ENCODE data around the gene DPM1.

The DPM1 gene

DNA sequence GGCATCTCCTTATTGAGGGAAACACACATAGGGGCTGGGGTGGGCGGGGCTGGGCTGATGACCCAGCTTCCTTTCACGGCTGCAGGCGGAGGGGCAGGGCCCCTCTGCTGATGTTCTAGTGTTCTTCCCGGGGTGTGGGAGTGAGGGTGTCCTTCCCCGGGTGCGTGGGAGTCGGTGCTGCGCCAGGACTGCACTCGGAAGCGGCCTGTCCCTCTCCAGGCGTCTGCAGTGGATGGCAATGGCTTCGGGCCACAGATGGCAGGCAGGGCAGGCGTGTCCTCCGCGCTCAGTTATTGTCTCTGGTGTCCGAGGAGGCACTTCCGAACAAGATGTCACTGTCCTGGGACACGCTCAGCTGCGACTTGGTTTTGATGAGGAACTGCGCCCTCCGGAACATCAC lies 45.4 kb upstream of the DPM1 start:
- Histone ChIP-seq H3K18ac (ENCODE audit: low read depth in 1 of 2, low read length in 2 of 2) (no peak overlapping the region), H3K27ac (ENCODE audit: low read length, poor library complexity, severe bottlenecking) (no peak overlapping the region), H4K91ac (ENCODE audit: low read length) (no peak overlapping the region), H3K4ac (ENCODE audit: low read depth in 1 of 2, low read length in 2 of 2) (no peak overlapping the region), H3K23ac (ENCODE audit: low read length in 2 of 2) (no peak overlapping the region), H3K9ac (ENCODE audit: low read length) (no peak overlapping the region), H3K79me1 (replicated peaks; ENCODE audit: low read length, poor library complexity, severe bottlenecking) (no peaks in the 10 kb centered on the region), H2AFZ (ENCODE audit: low read depth, low read length) (no peak overlapping the region), H4K8ac (ENCODE audit: low read length) (no peak overlapping the region), H3K36me3 (ENCODE audit: control insufficient read depth in 1 of 2, insufficient read depth in 2 of 2, low read depth in 1 of 2, low read length in 2 of 2) (no peaks in the 10 kb centered on the region), H2BK15ac (ENCODE audit: low read depth, poor library complexity, severe bottlenecking) (no peak overlapping the region), H3K4me2 (ENCODE audit: low read length, poor library complexity, severe bottlenecking) (no peak overlapping the region), H3K4me3 (ENCODE audit: insufficient read depth in 1 of 2, low read depth in 1 of 2, low read length in 2 of 2) (no peak overlapping the region), H2BK120ac (ENCODE audit: low read depth, low read length) (no peak overlapping the region), H3K9me3 (ENCODE audit: control insufficient read depth, low read length) (no peaks in the 10 kb centered on the region), H3K27me3 (ENCODE audit: control insufficient read depth in 1 of 2, insufficient read depth in 1 of 2, low read length in 2 of 2) (peaks cover 23 to 31% of the 10 kb centered on the region in 2 experiments), H3K14ac (ENCODE audit: low read length in 2 of 2) (no peak overlapping the region), H2BK5ac (ENCODE audit: low read depth, low read length, poor library complexity, severe bottlenecking) (no peak overlapping the region), H2AK5ac (ENCODE audit: low read length, severe bottlenecking) (no peak overlapping the region), H3K4me1 (ENCODE audit: control insufficient read depth, insufficient read depth, low read depth, low read length) (no peaks in the 10 kb centered on the region), H2BK12ac (ENCODE audit: low read length in 2 of 2) (no peak overlapping the region)
- 94% methylated on average over 21 of the region's 21 CpGs for WGBS
- no peak for DNase-seq

DNA sequence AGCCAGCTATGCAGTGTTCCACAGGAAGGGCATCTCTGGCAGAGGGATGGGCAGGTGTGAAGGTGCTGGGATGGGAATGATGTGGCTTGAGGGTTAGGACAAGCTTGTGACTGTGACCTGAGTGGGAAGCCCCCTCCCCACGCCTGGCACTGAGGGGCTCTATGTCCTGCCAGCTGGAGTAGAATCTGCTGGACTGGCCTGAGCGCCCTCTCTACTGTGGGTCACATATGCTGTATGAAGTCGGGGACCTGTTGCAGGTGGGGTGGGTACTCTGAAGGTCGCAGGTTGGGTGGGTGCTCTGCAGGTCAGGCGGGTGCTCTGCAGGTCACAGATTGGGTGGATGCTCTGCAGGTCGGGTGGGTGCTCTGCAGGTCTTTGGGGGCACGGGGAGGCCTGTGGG lies 44.3 kb upstream of the DPM1 start:
- Histone ChIP-seq H2AK5ac (ENCODE audit: low read length, severe bottlenecking) (no peak overlapping the region), H3K18ac (ENCODE audit: low read depth in 1 of 2, low read length in 2 of 2) (no peak overlapping the region), H2BK120ac (ENCODE audit: low read depth, low read length) (no peak overlapping the region), H3K36me3 (ENCODE audit: control insufficient read depth in 1 of 2, insufficient read depth in 2 of 2, low read depth in 1 of 2, low read length in 2 of 2) (no peaks in the 10 kb centered on the region), H3K14ac (ENCODE audit: low read length in 2 of 2) (no peak overlapping the region), H2AFZ (ENCODE audit: low read depth, low read length) (no peak overlapping the region), H3K4me1 (ENCODE audit: control insufficient read depth, insufficient read depth, low read depth, low read length) (no peaks in the 10 kb centered on the region), H2BK5ac (ENCODE audit: low read depth, low read length, poor library complexity, severe bottlenecking) (no peak overlapping the region), H3K27ac (ENCODE audit: low read length, poor library complexity, severe bottlenecking) (no peak overlapping the region), H3K9ac (ENCODE audit: low read length) (no peak overlapping the region), H3K79me1 (replicated peaks; ENCODE audit: low read length, poor library complexity, severe bottlenecking) (no peaks in the 10 kb centered on the region), H3K4ac (ENCODE audit: low read depth in 1 of 2, low read length in 2 of 2) (no peak overlapping the region), H3K4me3 (ENCODE audit: insufficient read depth in 1 of 2, low read depth in 1 of 2, low read length in 2 of 2) (no peak overlapping the region), H2BK15ac (ENCODE audit: low read depth, poor library complexity, severe bottlenecking) (no peak overlapping the region), H3K27me3 (ENCODE audit: control insufficient read depth in 1 of 2, insufficient read depth in 1 of 2, low read length in 2 of 2) (peaks cover 30 to 40% of the 10 kb centered on the region in 2 experiments), H3K23ac (ENCODE audit: low read length in 2 of 2) (no peak overlapping the region), H4K8ac (ENCODE audit: low read length) (no peak overlapping the region), H3K9me3 (ENCODE audit: control insufficient read depth, low read length) (no peaks in the 10 kb centered on the region), H3K4me2 (ENCODE audit: low read length, poor library complexity, severe bottlenecking) (no peak overlapping the region), H4K91ac (ENCODE audit: low read length) (no peak overlapping the region), H2BK12ac (ENCODE audit: low read length in 2 of 2) (no peak overlapping the region)
- DNase-seq = no peak
- 94% methylated on average over 5 of the region's 7 CpGs for WGBS

DNA sequence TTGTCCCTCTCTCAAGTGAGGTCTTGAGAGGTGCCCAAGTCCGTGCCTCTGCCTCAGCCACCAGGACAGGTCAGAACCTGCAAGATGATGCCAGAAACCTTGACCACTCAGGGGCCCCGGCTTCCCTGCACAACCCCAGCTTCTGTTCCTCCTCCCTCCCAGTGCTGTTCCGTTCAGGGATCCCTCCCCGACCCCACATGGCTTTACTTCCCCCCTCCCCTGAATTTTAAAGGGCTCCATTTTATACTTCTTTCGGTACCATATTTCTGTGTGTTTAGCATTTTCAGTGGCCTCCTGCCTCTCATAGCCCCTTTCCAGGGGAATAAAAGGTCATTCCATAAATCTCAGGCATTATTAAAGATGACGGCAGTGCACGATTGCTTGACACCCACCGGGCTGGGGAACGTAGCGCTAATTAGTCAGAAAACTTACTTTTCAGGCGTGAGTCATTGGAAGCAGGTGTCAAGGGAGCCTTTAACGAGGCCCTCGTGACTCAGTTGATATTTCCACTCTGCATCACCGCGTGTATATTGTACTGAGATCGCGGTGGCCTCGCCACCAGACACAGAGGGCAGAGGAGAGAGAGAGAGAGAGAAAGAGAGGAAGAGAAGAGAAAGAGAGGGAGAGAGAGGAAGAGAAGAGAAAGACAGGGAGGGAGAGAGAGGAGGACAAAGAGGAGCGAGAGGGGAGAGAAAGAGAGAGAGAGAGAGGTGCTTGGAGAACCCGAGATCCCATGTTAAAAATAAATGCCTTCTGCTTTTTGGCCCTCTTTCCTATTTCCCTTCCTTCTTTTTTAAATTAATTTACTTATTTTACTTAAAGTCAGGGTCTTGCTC lies 43.3 kb upstream of the DPM1 start:
- no peaks in the 10 kb centered on the region for H3K9me3 ChIP-seq (ENCODE audit: control insufficient read depth, low read length)
- 88% methylated on average over 18 of the region's 20 CpGs for WGBS
- DNase-seq = no peak

GRCh38 chr20:50999355-50999754 lies 41.0 kb upstream of the DPM1 start:
- H2BK120ac ChIP-seq (ENCODE audit: low read depth, low read length) = no peak overlapping the region
- no peak overlapping the region for H4K91ac ChIP-seq (ENCODE audit: low read length)
- no peak overlapping the region for H2BK12ac ChIP-seq (ENCODE audit: low read length in 2 of 2)
- peaks cover 35 to 57% of the 10 kb centered on the region in 2 experiments for H3K27me3 ChIP-seq (ENCODE audit: control insufficient read depth in 1 of 2, insufficient read depth in 1 of 2, low read length in 2 of 2)
- H3K4me1 ChIP-seq (ENCODE audit: control insufficient read depth, insufficient read depth, low read depth, low read length) = peaks cover 4% of the 10 kb centered on the region
- H3K23ac ChIP-seq (ENCODE audit: low read length in 2 of 2) = no peak overlapping the region
- H3K79me1 ChIP-seq (replicated peaks; ENCODE audit: low read length, poor library complexity, severe bottlenecking) = no peaks in the 10 kb centered on the region
- H3K36me3 ChIP-seq (ENCODE audit: control insufficient read depth in 1 of 2, insufficient read depth in 2 of 2, low read depth in 1 of 2, low read length in 2 of 2) = no peaks in the 10 kb centered on the region
- no peak overlapping the region for H3K18ac ChIP-seq (ENCODE audit: low read depth in 1 of 2, low read length in 2 of 2)
- 94% methylated on average over 4 of the region's 4 CpGs for WGBS
- H3K4ac ChIP-seq (ENCODE audit: low read depth in 1 of 2, low read length in 2 of 2) = no peak overlapping the region
- no peak overlapping the region for H2AK5ac ChIP-seq (ENCODE audit: low read length, severe bottlenecking)
- DNase-seq = no peak
- no peak overlapping the region for H4K8ac ChIP-seq (ENCODE audit: low read length)
- no peak overlapping the region for H3K14ac ChIP-seq (ENCODE audit: low read length in 2 of 2)
- H3K9me3 ChIP-seq (ENCODE audit: control insufficient read depth, low read length) = no peaks in the 10 kb centered on the region
- no peak overlapping the region for H2AFZ ChIP-seq (ENCODE audit: low read depth, low read length)
- no peak overlapping the region for H3K4me3 ChIP-seq (ENCODE audit: insufficient read depth in 1 of 2, low read depth in 1 of 2, low read length in 2 of 2)
- no peak overlapping the region for H2BK15ac ChIP-seq (ENCODE audit: low read depth, poor library complexity, severe bottlenecking)
- no peak overlapping the region for H3K27ac ChIP-seq (ENCODE audit: low read length, poor library complexity, severe bottlenecking)
- H3K9ac ChIP-seq (ENCODE audit: low read length) = no peak overlapping the region
- H2BK5ac ChIP-seq (ENCODE audit: low read depth, low read length, poor library complexity, severe bottlenecking) = no peak overlapping the region
- H3K4me2 ChIP-seq (ENCODE audit: low read length, poor library complexity, severe bottlenecking) = no peak overlapping the region

More for the DNA sequence above, 43.3 kb upstream of the DPM1 start:
- Histone ChIP-seq H3K9ac (ENCODE audit: low read length) (no peak overlapping the region), H3K23ac (ENCODE audit: low read length in 2 of 2) (no peak overlapping the region), H3K4me3 (ENCODE audit: insufficient read depth in 1 of 2, low read depth in 1 of 2, low read length in 2 of 2) (no peak overlapping the region), H3K27ac (ENCODE audit: low read length, poor library complexity, severe bottlenecking) (no peak overlapping the region), H3K4ac (ENCODE audit: low read depth in 1 of 2, low read length in 2 of 2) (no peak overlapping the region), H2AK5ac (ENCODE audit: low read length, severe bottlenecking) (no peak overlapping the region), H2AFZ (ENCODE audit: low read depth, low read length) (no peak overlapping the region), H4K8ac (ENCODE audit: low read length) (no peak overlapping the region), H2BK15ac (ENCODE audit: low read depth, poor library complexity, severe bottlenecking) (no peak overlapping the region), H2BK12ac (ENCODE audit: low read length in 2 of 2) (no peak overlapping the region), H3K4me2 (ENCODE audit: low read length, poor library complexity, severe bottlenecking) (no peak overlapping the region), H3K27me3 (ENCODE audit: control insufficient read depth in 1 of 2, insufficient read depth in 1 of 2, low read length in 2 of 2) (peaks cover 35 to 49% of the 10 kb centered on the region in 2 experiments), H4K91ac (ENCODE audit: low read length) (no peak overlapping the region), H3K79me1 (replicated peaks; ENCODE audit: low read length, poor library complexity, severe bottlenecking) (no peaks in the 10 kb centered on the region), H3K36me3 (ENCODE audit: control insufficient read depth in 1 of 2, insufficient read depth in 2 of 2, low read depth in 1 of 2, low read length in 2 of 2) (no peaks in the 10 kb centered on the region), H3K14ac (ENCODE audit: low read length in 2 of 2) (no peak overlapping the region), H2BK120ac (ENCODE audit: low read depth, low read length) (no peak overlapping the region), H3K4me1 (ENCODE audit: control insufficient read depth, insufficient read depth, low read depth, low read length) (peaks cover 2% of the 10 kb centered on the region), H2BK5ac (ENCODE audit: low read depth, low read length, poor library complexity, severe bottlenecking) (no peak overlapping the region), H3K18ac (ENCODE audit: low read depth in 1 of 2, low read length in 2 of 2) (no peak overlapping the region)
